Lower leg skin (tissue), 3 donors: ENCODE measurements around the gene RAP1A.
"Not testable (repeated sequence)": the region's sequence is repeated elsewhere in the genome, so short reads cannot be mapped to it uniquely, and the experiment has no call there.

Source experiments
- CTCF ChIP-seq, 3 donors: fragments of 450-650 bp; IDR thresholded peaks; one replicate each; pipeline ENCODE4 v1.5.1; 2016; ENCODE audit warnings: antibody characterized with exemption in 3 of 3, mild to moderate bottlenecking in 3 of 3, moderate library complexity in 2 of 3
- POLR2A ChIP-seq, 2 donors: fragments of 450-650 bp; IDR thresholded peaks; one replicate each; pipeline ENCODE4 v1.6.1; 2016 to 2017; ENCODE audit warnings: antibody characterized with exemption in 2 of 2, mild to moderate bottlenecking in 1 of 2, moderate library complexity in 1 of 2

GRCh38 chr1:111632771-111633170 lies 13.2 kb downstream of the RAP1A start:
- not testable (repeated sequence) for TF ChIP-seq POLR2A, CTCF (IDR thresholded peaks at IDR 0.05)
